GM18519 (cell line): ENCODE results near the gene F12.

Experiments
- ATAC-seq: cut with Tn5 transposase; IDR thresholded peaks from one replicate; pipeline ENCODE4 v1.9.1; 2021; ENCODE audit warnings: mild to moderate bottlenecking, moderate library complexity; ENCODE audit not compliant: unreplicated experiment, low FRiP score

The F12 gene

DNA sequence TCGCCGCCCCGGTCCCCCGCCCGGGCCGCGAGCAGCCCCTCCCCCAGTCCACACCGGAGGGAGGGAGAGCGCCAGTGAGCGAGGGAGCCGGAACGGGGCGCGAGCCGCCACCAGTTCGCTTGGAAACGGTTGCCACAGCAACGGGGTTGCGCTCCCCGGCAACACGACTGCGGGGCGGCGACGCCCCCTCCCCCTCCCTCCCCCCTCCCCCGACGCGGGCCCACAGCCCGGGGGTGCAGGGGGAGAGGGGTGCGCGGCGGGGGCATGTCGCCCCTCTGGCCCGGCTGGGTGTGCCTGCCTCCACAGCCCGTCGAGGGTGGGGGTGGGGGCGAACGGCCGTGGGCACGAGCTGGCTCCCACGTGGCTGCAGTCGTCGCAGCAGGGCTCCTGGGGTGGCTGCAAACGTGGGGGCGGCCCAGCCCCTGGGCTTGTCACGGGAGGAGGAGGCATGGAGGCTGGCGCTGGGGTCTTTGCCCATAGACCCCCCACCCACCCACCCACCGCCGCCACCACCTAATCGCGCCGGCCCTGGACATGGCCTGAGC lies 37.8 kb upstream of the F12 start:
- ATAC-seq, result peak; percentile 19

GRCh38 chr5:177446200-177447065 lies 37.1 kb upstream of the F12 start, which contains the start of gene PRR7:
Gene PRR7, plus strand, starts transcription at chr5:177446814. Its CDS starts 8,254 bp downstream, at chr5:177455068.
- peak; percentile 33 for ATAC-seq

DNA sequence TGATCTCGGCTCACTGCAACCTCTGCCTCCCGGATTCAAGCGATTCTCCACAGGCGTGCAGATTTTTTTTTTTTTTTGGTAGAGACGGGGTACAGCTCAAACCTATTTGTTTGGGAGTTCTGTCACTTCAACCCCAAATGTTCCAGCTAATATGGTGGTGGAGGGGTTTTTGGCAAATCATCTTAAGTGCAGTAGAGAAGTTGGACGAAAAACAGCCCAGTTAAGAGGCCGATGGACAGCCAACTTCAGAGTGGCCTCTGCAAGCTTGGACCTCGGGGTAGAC lies 36.5 kb upstream of the F12 start:
- ATAC-seq, result no peak

DNA sequence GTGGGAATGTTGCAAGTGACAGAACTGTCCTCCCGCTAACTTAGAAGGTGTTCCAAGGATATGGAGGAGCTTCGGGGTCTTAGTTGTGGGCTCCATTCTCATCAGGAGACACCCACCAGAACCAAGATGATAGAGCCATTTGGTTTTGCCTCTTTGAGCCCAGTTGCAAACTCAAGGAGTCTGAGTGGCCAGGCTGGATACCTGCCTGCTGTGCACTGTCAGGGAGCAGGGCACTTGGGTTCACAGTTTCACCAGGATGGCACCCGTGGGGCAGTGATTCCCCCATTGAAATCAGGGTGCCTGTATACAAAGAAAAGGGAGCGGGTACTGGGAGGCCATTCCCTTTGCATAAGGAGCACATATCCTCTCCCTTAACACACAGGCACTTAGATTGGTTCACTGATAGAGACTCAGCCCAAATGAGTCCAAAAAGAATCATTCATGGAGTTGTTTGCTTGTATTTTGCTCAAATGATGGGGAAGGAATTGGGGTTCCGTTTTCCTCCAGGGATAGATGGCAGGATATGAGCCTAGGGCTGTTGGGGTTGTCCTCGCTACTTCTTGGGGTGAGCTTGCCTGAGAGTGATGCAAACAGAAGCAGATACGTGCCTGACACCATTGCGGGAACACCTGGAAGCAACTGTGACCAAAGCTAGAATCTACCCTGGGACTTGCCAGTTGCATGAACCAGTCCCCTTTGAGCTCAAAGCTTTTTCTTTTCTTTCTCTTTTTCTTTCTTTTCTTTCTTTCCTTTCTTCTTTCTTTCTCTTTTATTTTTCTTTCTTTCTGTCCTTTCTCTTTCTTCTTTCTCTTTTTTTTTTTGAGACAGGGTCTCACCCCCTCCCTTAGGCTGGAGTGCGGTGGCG lies 35.9 kb upstream of the F12 start:
- ATAC-seq, result no peak

- ATAC-seq, result no peak
Measured at GRCh38 chr5:177444106-177445051, 35.0 kb upstream of the F12 start.

- ATAC-seq, result no peak
Measured at GRCh38 chr5:177443144-177443983, 34.0 kb upstream of the F12 start.

DNA sequence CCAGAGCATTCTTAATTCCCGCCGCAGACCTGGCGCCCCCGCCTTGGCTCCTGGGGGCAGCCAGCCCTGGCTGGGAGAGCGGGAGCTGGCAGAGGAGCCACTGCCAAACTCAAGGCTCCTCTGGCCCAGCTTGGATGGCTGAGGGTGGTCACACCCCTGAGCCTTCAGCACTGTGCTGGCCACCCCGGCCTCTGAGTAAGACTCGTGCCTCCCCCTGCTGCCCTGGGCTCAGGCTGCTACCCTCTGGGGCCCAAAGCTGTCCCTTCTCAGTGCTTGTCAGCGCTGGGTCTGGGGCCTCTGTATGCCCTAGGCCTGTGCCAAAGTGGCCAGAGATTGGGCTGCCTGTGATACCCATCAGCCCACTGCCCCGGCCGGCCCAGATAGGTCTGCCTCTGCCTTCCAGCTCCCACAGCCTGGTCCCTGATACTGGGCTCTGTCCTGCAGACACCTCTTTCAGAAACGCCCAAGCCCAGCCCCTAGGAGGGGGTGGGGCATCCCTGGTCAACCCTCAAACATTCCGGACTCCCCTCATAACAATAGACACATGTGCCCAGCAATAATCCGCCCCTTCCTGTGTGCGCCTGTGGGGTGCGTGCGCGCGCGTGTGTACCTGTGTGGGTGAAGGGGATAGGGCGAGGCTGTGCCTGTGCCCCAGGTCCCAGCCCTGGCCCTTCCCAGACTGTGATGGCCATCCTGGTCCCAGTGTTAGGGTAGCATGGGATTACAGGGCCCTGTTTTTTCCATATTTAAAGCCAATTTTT lies 32.9 kb upstream of the F12 start:
- no peak for ATAC-seq

DNA sequence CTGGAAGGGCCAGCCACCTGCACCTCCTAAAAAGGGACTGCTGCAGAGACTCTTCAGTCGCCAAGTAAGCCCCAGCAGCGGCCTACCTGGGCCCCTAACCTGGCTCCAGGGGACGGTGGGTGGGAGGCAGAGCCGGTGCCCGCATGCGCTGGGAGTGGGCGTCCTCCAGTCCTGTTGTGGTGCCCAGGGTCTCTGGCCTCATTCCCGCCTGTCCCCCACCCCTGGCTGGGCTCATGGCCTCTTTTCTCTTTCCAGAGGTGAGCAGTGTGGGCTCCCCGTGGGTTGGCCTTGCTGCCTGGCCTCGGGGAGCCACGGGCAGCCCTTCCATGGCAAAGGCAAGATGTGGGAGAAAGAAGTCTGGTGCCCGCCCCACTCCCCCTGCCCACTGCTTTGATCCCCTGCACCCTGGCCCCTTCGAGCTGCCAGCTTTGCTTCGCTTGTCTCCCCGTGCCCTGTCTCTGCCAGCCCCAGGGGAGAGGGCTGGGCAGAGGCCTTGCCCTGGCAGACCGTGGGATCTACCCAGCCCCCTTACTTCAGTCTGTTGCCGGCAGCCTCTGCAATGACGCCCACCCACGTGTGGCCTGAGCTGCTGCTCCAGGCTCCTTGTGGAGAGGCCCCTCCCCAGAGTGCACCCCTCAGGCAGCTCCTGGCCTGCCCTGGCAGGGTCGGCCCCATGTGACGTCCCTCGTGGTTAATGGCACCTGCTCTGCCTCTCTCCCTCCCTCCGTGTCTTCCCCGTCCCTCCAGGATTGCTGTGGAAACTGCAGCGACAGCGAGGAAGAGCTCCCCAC lies 31.8 kb upstream of the F12 start:
- no peak for ATAC-seq

DNA sequence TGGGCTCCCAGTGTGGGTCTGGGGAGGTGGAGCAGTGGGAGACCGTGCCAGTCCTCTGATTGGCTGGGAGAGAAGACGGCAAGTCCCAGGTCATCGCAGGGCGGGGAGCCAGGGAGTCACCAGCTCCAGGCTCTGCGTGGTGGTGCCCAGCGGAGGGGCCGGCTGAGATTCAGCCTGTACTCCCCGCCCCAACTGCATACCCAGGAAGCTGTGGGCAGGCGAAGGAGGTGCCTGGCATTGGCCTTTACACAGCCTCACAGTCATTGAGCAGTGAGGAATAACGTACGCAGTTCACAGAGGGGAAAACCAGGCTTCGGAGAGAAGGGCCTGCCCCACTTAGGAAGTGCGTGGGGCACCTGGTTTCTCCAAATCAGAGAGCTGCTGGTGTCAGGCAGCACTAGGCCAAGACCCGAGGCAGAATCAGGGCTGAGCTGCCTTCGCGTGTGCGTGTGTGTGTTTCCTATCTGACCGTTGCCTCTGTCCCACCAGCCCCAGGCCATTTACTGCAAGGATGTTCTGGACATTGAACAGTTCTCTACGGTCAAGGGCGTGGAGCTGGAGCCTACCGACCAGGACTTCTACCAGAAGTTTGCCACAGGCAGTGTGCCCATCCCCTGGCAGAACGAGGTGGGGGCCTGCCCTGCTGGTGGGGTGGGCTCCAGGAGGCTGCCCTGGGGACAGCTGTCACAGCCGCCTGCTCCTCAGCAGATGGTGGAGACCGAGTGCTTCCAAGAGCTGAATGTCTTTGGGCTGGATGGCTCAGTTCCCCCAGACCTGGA lies 31.0 kb upstream of the F12 start:
- ATAC-seq, result no peak

- no peak for ATAC-seq
Measured at GRCh38 chr5:177439518-177440053, 30.2 kb upstream of the F12 start.

GRCh38 chr5:177438468-177438867 lies 29.1 kb upstream of the F12 start:
- no peak for ATAC-seq

GRCh38 chr5:177437623-177438022 lies 28.3 kb upstream of the F12 start:
- ATAC-seq, result no peak

DNA sequence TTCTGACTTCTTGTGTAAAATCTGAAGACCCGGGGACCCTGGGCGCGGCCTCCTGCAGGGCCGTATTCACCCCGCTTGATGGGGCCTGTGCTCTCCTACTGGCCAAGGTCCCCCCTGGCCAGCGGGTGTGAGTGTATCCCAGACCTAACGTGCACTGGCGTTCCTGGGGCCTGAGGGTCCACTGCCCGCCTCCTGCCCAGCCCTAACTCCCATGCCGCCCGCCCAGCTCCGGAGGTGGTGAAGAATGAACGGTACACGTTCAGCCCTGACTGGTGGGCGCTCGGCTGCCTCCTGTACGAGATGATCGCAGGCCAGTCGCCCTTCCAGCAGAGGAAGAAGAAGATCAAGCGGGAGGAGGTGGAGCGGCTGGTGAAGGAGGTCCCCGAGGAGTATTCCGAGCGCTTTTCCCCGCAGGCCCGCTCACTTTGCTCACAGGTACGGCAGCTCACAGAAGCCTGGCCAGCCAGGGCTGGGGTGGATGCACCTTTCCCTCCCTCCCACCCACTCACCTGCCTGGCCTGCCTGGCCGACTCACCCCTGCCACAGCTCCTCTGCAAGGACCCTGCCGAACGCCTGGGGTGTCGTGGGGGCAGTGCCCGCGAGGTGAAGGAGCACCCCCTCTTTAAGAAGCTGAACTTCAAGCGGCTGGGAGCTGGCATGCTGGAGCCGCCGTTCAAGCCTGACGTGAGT lies 26.6 kb upstream of the F12 start:
- ATAC-seq, result no peak

DNA sequence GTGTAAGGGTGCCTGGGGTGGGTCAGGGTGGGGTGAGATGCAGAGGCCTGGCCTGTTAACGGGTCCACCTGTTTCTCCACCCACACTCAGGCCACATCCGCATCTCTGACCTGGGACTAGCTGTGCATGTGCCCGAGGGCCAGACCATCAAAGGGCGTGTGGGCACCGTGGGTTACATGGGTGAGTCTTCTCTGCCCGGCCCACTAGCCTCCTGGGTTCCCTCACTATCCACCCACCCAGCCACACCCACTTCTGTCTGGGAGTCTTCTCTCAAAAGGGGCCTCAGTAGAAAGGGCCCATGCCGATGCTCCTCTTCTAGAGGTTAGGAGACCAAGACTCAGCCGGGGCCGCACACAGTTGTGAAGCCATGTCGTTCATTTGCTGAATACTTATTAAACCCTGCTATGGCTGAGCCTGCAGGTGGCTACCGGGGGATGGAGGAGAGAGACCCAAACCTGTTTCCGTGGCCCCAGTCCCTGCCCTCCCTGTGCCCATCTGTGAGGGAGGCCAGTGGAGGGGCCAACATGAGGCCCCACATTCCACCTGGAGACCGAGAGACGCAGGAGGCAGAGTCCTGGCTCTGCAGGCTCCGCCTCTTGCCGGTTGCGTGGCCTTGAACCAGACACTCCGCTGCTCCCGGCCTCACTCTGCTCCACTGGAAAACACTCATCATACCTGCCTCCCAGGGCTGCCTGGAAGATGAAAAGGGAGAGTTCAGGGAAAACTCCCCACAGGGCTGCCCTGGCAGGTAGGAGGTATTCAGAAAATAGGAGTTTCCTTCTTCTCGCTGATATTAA lies 25.8 kb upstream of the F12 start:
- no peak for ATAC-seq

DNA sequence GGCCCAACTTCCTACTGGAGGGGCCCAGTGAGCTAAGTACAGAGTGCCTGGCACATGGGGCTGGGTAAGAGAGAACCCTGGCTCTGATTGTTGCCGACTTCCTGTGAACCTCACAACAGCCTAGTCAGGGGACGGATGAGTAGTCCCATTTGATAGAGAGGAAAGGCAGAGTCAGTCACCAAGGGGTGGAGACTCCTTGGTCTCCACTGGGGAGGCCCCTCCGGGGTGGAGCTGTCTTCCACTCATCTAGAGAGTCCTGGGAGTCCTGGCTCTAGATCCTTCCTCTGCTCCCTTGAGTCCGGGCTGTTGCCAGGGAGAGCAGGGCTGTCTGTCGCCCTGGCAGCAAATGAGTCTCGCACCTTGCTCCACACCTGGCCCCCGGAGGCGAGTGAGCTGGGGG lies 25.1 kb upstream of the F12 start:
- no peak for ATAC-seq
